ENCODE measurements around the gene REM1.

- TF ChIP-seq POLR2A (IDR thresholded peaks at IDR 0.05) (no peak), CTCF (IDR thresholded peaks at IDR 0.05) (no peak)
These were observed 10.6 kb downstream of the REM1 start for GRCh38 chr20:31485450-31486339.

All from body of pancreas (tissue), 4 donors.